Measurements from ENCODE around the gene TMEM87B.

Gene TMEM87B

DNA sequence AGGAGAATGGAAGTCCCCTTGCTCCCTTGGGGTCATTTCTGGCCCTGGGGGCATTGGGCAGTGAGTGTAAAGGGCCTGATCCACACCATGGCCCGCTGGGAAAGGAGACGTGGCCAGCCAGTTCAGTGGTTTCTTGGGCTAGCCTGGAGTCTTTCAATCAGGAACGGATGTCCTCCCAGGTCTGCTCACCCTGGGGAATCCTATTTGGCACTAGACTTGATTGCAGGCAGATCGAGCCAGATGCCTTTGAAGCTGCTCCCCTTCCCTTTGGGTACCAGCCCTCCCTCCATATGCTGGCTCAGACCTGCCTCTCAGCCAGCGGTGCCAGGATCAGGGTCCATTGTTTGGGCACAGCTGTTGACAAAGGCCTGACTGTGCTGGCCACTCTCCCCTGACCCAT lies 94.1 kb downstream of the TMEM87B start:
- in situ Hi-C loops (cut with MboI; ENCODE audit: low sequenced_read_pairs) = no loop called here

DNA sequence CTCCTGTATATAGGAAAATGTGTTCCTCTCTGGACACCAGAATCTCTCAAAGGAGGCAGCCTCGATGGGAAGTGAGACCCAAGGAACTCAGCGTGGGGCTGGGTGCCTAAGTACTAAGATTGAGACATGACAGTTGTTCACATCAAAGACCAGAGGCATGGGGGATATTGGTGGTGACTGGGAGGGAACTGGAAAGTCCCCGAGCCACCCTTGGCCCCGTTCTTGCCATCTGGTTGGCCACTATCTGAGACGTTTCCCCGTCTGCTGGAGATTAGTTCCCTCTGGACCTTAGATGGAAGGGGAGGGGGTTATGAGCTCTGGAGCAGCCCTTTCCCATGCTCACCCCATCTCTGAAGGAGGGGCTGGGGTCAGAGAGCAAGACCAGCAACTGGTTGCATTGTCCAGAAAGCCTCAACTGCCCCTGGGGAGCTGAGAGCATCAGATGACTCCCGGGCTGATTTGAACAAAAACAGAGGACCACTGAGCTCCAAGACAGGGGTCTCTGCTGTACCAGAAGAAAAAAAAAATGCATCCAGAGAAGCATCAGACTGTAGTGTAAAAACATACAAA lies 94.9 kb downstream of the TMEM87B start:
- in situ Hi-C loops (cut with MboI; ENCODE audit: low sequenced_read_pairs) = no loop called here

DNA sequence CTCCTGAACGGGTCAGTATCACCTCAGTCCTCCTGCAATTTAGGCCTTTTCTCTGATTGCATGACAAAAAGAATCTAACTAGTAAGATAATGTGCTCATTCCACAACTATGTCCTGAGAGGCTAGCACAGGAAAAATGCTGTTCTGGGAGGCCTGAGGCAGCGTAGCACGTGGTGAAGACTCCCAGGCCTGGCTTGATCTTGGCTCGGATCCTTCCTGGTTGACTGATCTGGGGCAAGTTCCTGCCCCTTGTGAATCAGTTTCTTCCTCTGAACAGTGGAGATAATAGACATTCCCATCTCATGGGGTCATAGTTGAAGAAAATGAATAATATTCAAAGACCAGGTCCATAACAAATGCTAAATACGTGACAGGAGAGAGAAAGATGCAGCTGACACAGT lies 95.4 kb downstream of the TMEM87B start:
- in situ Hi-C loops (cut with MboI; ENCODE audit: low sequenced_read_pairs) = no loop called here

DNA sequence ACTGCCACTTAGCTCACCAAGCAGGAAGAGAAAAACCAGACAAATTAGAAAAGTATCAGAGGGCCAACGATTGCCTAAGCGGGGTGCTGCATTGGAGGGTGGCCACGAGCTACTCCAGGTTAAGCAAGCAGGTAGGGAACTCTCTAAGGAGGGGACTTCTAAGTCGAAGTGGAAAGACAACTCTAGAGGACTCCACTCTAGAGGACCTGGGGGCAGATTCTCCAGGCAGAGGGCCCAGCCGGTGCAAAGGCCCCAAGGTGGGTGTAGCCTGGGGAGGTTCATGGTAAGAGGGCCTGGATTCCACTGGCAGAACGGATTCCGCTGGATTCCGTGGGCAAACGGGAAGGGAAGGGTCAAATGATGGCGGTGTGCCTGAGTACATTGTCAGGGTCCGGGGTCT lies 95.8 kb downstream of the TMEM87B start:
- in situ Hi-C loops (cut with MboI; ENCODE audit: low sequenced_read_pairs) = no loop called here

DNA sequence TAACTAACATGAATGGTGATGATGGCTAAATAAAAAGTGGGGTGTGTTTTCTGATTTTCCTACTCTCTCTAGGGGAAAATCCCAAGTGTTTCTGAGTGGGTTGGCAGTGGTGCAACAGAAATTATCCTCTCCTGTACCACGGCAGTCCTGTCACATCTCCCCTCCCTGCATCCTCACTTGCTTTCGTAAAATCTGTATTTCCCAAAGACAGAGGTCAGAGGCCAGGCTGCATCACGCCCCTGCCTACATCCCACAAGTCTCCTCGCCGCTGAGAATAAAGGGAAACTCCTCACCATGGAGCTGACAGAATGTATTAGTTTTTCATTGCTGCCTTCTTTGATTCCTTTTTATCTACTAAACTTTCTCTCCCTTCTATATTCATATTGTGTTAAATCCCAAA lies 96.2 kb downstream of the TMEM87B start:
- in situ Hi-C loops (cut with MboI; ENCODE audit: low sequenced_read_pairs) = no loop called here

DNA sequence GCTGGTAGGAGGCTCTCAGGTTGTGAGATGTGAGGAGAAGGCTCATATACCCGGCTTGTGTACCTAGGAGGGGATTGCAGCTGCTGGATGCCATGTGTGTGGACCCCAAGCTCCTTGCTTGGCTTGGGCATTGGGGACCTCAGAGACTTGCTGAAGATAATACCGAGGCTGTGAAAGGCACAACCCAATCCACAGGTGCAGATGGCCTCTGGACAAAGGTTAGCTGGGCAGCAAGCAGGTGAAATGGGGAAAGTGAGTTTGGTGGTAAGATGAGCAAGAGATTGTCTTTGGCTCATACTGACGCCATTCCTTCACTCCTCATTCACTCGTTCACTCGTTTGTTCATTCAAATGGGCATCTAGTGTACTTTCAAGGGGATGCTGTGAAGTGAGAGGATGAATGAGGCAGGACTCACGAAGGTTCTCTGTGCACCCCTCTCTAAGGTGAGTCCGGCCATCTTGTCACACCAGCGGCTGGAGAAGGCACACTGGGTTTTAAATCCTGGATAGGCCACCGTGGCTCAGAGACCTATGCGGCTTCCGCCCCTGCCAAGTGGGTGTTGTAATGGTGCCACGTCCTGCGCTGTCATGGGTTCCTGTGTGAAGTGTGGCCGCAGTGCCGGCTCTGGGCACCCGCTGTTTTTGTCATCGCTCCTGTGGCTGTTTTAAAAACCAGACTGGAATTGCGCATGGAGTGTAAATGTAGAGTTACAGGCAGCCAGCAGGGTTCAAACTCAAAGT lies 96.8 kb downstream of the TMEM87B start:
- in situ Hi-C loops (cut with MboI; ENCODE audit: low sequenced_read_pairs) = no loop called here

DNA sequence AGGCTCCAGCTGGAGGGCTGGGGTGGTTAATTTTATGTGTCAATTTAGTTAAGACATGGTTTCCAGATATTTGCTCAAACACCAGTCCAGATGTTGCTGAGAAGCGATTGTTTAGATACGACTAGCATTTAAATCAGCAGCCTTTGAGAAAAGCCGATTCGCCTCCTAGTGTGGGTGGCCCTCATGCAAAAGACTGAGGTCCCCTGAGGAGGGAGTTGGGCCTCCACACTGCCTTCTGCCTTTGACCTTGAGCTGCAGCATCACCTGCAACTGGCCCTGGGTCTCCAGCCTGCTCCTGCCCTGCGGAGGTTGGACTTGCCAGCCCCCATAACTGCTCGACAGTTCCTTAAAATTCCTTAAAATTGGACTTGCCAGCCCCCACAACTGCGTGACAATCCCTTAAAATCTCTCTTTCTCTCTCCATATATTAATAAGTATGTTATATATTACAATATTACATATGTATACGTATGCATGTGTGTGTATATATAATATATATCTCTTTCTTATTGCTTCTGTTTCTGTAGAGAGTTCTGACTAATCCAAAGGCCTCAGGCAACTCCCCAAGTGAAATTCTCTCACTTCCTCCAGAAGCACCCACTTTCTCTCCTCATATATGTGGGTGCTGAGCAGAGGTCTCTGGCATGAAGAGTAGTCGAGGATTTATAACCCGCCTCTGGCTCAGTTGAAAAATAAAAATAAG lies 97.6 kb downstream of the TMEM87B start:
- in situ Hi-C loops (cut with MboI; ENCODE audit: low sequenced_read_pairs) = no loop called here

DNA sequence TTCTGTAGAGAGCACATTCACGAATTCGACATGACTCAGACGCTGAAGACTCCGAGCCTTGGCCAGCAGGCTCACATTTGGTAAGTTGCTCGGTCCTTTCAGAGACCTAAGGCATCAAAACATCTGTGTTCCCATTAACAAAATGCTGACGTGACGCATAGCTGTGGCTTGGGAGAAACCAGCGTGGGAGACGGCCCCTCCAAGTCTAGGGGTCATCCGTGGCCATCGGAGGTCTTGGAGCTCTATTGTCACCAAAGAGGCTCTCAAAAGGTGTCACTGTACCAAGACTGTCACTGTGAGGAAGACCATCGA lies 98.1 kb downstream of the TMEM87B start:
- in situ Hi-C loops (cut with MboI; ENCODE audit: low sequenced_read_pairs) = no loop called here

DNA sequence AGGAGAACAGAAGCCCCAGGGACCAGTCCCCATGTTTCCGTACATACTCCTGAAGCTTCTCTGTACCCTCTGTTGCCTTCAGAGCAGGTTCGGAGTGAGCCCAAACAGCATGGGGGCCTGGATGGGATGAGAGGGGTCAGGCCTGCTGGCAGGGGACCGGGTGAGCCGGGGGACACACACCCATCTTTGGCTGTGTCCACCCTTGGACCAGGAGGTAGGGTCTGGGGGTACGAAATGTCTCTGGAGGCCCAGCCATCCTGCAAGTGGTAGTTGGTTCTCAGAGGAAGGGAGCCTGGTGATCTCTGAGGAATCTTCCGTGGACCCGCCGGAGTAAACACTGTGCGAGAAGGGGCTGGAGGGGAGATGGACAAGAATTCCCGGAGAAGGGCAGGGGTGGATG lies 98.4 kb downstream of the TMEM87B start:
- in situ Hi-C loops (cut with MboI; ENCODE audit: low sequenced_read_pairs) = no loop called here

DNA sequence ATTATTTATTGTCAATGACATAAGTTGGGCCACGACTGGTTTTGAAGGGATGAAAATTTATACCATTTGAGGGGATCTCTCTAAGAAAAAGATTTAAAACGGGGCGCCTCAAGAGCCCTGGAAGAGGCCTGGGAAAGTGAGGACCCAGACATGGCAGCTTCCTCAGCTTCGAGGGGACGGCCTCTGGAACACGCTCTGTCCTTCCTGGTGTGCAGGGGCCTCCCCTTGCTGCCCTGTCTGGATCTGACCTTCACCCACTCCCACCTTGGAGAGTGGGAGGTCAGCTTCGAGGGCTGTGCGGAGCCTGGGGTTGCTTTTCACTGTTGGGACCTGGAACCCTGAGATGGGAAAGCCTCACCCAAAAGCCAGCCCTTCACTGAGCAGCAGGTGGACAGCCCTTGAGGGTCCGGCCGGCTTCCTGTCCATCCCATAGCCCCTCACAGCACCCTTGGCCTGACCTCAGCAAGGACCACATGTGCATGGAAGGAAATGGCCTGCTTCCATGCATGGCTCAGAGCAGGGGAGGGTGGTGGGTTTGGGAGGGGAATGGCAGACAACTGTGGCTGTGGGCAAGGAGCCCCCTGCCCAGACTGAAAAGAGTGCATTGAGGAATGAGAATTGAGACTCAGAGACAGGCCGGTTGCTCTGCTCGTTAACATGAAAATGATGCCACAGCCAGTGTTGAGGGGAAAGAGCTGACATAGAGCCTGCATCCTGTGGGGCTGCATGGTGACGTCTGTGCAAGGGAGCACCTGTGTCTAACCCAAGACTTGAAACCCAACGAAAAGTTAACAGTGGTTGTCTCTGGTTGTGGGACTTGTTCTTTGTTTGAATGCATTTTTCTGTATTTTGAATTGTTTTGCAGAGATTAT lies 99.4 kb downstream of the TMEM87B start:
- in situ Hi-C loops (cut with MboI; ENCODE audit: low sequenced_read_pairs) = no loop called here

DNA sequence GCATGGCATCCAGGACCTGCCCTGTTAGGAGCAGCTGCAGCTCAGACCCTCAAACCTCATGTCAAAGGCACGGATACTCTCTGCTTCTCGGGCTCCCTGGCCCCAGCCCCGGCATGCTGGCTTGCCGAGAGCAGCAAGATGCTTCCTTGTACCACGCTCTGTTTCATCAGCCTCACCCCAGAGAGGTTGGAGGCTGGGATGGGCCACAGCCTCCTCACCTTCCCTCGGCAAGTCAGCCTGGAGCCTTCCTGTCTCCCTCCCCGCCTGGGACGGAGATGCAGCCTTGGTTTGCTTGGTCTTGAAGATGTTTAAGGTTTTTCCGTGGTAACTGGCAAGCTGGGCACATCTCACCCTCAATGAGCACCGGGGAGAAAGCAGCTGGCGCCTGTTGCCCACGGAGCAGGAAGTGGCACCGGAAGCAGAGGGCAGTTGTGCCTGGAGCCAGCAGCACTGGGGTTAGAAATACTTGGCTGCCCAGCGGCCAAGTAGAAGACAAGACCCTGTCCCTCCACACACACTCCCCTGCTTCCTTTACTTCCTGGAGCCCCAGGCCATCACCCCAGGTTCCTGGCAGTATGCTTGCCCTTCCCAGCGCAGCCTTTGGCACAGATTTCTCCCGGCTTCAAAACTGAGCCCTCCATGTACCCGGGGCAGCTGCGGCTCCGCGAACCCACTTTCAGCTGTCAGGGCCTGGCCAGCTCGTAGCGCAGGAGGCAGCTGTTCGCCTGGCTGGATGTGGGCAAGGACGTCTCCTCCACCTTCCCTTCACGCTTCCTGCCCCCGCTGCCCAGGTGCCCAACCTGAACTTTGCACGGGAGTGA lies 100.5 kb downstream of the TMEM87B start:
- in situ Hi-C loops (cut with MboI; ENCODE audit: low sequenced_read_pairs) = no loop called here

DNA sequence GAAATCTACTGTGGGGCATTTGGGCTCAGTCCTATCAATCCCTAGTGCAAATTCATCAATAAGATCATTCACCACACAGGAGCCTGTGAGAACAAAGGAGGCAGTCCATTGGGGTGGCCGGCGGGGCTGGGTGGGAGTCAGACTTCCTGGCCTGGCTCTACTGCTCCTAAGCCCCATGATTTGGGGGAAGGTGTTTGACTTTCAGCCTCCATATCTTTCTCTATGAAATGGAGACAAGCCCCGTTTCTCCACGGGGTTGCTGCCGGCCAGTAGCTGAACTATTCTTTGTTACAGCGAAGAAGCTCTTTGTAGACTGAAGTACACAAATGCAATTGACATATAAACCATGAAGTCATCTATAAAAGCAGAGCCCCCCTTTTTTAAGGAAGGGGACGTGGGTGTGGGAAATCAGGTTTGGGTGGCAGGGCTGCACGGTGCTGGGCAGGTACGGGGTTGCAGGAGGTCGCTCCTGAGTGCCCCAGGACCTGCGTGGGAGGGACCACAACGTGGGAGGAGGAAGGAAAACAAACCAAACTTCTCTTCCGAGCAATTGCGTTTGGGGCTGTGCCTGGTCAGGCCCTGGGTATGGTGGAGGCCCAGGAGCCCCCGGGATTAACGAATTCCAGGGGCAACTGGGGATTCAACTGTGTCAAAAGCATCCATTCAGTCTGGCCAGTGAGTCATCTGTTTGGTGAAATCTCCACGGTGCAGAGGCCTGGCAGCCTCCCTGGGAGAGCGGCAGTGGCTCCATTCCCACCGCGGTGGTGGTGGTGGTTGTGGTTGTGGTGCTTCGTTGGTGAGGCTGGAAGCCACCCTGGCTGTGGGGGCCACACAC lies 101.3 kb downstream of the TMEM87B start:
- in situ Hi-C loops (cut with MboI; ENCODE audit: low sequenced_read_pairs) = no loop called here

DNA sequence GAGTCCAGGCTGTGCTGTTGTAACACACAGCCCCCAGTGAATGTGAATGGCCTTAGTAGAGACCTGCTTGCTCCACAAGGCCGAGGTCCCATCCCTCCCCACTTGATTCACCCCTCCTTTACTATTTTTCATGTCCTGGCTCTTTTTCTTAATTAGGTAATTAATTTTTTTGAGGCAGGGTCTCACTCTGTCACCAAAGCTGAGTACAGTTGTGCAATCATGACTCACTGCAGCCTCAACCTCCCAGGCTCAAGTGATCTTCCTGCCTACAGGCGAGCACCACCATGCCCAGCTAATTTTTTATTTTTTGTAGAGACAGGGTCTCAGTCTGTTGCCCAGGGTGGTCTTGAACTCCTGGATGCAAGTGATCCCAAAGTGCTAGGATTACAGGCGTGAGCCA lies 102.4 kb downstream of the TMEM87B start:
- in situ Hi-C loops (cut with MboI; ENCODE audit: low sequenced_read_pairs) = no loop called here

DNA sequence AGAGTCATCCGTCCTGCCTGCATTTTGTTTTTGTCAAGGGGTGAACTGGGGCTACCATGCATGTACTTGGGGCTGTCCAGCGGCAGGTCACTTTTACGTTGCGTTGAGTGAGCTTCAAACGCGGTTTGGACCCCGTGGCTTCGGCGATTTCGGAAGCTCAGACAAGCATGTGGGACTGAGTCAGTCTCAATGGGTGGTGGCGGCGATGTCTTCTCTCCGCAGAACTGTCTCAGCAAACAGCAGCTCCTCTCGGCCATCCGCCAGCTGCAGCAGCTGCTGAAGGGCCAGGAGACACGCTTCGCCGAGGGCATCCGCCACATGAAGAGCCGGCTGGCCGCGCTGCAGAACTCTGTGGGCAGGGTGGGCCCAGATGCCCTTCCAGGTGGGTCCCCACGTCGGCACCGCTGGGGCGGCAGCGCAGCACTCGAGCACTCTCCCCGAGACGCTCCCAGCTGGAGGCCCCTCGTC lies 104.4 kb downstream of the TMEM87B start:
- in situ Hi-C loops (cut with MboI; ENCODE audit: low sequenced_read_pairs) = no loop called here

DNA sequence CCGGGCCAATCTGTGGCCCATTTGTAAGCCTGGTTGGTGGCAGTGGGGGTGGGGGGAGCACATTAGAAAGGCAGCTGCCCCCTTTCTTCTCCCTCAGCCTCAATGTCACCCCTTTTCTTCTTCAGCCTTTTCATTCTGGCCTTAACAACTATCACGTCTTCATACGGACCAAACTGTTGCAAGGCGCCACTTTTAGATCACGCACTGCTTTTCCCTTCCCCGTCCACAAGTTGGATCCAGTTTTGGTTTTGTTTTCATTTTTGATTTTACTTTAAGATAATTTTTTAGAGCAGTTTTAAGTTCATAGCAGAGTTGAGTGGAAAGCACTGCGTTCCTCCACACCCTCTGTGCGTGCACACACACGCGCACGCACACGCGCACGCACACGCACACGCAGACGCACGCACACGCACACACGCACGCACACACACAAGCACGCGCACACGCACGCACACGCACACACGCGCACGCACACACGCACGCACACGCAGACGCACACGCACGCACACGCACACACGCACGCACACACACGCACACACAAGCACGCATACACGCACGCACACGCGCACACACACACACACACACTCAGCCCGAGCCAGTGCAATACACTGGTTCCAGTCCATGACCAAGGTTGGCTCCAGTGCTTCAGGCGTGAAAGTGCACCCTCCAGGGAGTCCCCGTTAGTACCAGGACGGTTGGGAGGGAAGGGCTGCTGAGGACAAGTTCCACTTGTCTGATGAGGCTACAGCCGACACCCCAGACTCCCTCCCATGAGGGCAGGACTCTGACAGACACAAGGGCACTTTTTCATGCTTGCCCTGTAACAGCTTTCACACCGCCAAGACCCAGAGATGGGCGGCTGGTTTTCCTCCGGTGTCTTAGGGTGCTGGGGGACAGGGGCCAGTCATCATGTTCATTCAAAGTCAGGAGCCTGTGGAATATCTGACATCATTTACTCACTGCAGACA lies 105.5 kb downstream of the TMEM87B start:
- in situ Hi-C loops (cut with MboI; ENCODE audit: low sequenced_read_pairs) = no loop called here

DNA sequence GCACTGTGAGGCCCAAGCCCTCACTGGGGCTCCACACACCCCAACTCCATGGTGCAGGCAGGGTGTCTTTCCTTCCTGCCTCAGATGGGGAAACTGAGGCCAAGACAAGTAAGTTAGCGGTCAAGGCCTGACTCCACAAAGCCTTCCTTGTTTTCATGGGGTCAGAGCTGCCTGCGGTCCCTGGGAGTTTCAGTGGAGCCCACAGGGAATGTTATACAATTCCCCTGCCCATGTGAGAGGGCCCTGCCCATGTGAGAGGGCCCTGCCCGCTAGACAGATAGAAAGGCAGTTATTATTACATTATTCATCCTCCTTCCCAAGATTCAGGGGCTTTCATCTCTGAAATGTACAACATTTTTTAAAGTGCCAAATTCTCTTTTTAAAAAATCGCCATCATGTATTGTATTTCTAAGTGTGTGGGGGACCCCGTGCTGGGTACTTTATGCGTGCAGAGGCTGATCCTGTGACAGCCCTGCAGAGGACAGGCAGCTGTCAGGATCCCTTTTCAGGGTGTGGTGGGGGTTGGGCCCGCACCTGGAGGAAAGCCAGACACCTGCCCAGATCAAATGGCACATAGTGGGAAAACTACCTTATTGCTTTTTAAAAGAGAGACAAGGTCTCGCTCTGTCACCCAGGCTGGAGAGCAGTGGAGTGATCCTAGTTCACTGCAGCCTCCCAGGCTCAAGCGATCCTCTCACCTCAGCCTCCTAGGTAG lies 106.5 kb downstream of the TMEM87B start:
- in situ Hi-C loops (cut with MboI; ENCODE audit: low sequenced_read_pairs) = no loop called here

DNA sequence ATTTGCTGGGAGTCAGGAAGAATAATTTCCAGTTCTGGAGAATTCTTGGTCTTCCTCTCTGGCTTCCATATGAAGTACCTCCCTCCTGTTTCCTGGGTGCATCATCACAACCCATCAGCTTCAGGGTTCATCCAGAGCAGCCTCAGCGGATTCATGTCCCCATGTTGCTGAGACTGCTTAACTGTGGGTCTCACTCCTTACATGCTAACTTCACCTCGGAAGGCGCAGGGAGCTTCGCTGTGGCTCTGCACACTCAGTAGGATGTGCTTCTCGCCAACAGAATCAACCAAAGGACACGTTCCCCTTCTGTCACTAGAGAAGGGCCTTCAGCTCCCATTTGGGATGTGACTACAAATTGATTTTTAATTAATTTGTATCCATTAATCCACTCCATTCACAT lies 107.3 kb downstream of the TMEM87B start:
- in situ Hi-C loops (cut with MboI; ENCODE audit: low sequenced_read_pairs) = no loop called here

DNA sequence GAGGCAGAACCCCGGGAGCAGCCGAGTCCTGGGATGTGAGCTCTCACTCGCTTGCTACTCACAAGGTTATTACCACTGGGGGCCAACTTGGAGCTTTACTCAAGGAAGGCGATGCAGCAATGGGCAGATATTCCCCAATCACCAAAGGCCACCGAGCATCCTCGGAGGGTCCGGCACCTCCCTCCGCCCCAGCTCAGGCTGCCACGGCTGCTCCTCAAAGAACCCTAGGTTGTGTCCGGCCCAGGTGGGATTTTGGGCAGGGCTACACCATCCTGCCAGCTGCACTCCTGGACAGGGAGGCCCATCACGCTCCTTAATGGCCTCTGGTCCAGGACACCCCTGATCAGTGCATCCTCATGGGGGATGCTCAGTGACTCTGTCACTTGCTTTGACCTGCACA lies 107.9 kb downstream of the TMEM87B start:
- in situ Hi-C loops (cut with MboI; ENCODE audit: low sequenced_read_pairs) = no loop called here

Data from HL-60/S4 treated with phorbol 12-myristate 13-acetate at 8.2 ng/mL for 4 days and 3 days (cell line).